HEK293T (cell line): Measurements from ENCODE around the gene TCHHL1.

Experiments
- BHLHE40 ChIP-seq: fragments of 450-650 bp; IDR thresholded peaks from 2 replicates; pipeline ENCODE4 v1.6.1; 2016; ENCODE audit warnings: mild to moderate bottlenecking, moderate library complexity, borderline replicate concordance
- CTBP1 ChIP-seq: fragments of 450-650 bp; IDR thresholded peaks from 2 replicates; pipeline ENCODE4 v1.6.1; 2016; ENCODE audit warnings: borderline replicate concordance
- FOXA1 ChIP-seq: fragments of 450-650 bp; IDR thresholded peaks from 2 replicates; pipeline ENCODE4 v1.6.1; 2016; ENCODE audit warnings: mild to moderate bottlenecking
- FOXM1 ChIP-seq: fragments of 450-650 bp; IDR thresholded peaks from 2 replicates; pipeline ENCODE4 v1.6.1; 2017; ENCODE audit warnings: mild to moderate bottlenecking, borderline replicate concordance
- HDGF ChIP-seq: fragments of 450-650 bp; IDR thresholded peaks from 2 replicates; pipeline ENCODE4 v1.6.1; 2017; ENCODE audit warnings: antibody characterized with exemption, borderline replicate concordance
- SP1 ChIP-seq: fragments of 450-650 bp; IDR thresholded peaks from 2 replicates; pipeline ENCODE4 v1.6.1; 2017
- SUZ12 ChIP-seq: fragments of 450-650 bp; IDR thresholded peaks from 2 replicates; pipeline ENCODE4 v1.6.1; 2016; ENCODE audit warnings: mild to moderate bottlenecking
- ZNF384 ChIP-seq: fragments of 450-650 bp; IDR thresholded peaks from 2 replicates; pipeline ENCODE4 v1.6.1; 2016

DNA sequence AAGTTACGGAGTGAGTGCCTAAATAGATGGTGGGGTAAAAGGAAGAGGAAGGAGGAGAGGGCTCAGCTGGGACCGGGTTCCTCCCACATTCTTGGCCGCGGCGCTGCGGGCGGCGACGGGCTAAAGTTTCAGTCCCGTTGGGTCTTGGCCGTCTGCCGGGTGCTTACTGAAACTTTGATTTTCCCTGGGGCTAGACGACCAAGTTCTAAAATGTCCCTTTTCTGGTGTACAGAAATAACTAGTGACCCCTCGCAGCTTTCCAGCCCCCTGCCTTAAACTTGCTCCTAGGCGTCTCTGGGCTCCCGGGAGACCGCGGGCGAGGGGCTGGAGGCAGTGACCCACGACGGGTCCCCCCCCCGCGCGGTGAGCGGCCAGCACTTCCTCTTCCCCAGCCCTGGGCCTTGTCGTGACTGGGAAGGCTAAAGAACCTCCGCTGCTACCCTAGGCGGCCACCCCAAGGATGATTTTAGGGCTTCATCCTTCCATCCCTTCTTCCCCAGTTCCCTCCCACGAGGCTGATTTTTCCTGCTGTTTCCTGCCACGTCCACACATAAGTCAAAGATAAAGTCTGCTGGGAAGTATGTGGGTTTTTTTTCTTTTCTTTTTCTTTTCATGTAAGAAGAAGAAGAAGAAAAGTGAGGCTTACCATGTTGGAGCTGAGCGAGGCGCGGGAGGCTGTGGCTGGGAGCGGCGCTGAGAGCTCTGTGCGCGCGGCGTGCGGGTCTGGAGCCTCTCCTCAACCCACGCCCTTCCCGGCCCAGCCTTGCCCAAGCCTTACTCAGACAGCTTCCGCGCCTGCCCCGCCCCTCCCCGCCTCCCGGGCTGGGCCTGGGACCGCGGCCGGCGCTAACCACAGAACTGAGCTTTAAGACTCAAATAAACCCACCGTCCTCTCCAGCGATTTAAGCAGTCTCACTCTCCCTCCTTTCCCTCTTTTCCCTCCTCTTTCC, 52.3 kb downstream of the TCHHL1 start, which contains the start of gene S100A11:
- TF ChIP-seq BHLHE40 (no peak), FOXA1 (no peak), SP1 (no peak), ZNF384 (no peak), SUZ12 (no peak), FOXM1 (no peak; the same call in 1 of the 2 replicates), HDGF (no peak), CTBP1 (no peak)
